Effector CD8-positive, alpha-beta T cell (primary cell): ENCODE measurements around the gene PTGDS.
"Not testable (repeated sequence)": the region's sequence is repeated elsewhere in the genome, so short reads cannot be mapped to it uniquely, and the experiment has no call there.

ENCODE experiments used
- DNase-seq: peaks from one replicate; lab custom pipeline; 2025; lab: John Stamatoyannopoulos, UW

The PTGDS gene

DNA sequence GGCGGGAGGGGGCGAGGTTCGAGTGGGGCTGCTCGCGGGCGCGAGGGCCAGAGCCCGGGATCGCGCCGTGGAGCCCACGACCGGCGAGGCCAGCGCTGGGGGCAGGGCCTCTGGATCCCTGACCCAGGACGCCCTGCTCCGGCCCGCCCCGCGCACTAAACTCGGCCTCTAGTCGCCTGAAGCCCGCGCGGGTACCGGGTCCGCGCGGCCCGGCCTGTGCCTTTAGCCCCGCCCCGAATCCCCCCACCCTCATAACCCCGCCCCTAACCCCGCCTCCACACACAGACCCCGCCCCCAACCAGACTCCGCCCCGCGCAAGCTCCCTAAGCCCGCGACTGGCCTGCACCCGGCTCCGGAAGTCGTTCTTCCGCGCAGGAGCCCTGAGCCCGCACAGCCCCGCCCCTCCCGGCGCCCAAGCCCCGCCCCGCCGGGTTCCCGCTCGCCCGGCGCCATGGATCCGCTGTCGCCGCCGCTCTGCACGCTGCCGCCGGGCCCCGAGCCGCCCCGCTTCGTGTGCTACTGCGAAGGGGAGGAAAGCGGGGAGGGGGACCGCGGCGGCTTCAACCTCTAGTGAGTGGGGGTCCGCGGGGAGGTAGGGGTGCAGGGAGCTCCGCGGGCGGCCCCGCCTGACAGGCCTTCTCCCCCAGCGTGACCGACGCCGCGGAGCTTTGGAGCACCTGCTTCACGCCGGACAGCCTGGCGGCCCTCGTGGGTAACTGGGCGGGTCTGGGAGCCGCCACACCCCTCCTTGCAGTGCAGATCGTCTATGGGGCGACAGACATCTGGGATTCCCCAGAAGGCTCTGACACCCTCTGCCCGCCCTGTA, 14.9 kb downstream of the PTGDS start, which contains the start of gene PAXX:
PAXX (plus strand) TSS at position 430 of the 826 bp plus-strand sequence; CDS start at position 452, 22 bp downstream.
- DNase-seq = peak; percentile 86

DNA sequence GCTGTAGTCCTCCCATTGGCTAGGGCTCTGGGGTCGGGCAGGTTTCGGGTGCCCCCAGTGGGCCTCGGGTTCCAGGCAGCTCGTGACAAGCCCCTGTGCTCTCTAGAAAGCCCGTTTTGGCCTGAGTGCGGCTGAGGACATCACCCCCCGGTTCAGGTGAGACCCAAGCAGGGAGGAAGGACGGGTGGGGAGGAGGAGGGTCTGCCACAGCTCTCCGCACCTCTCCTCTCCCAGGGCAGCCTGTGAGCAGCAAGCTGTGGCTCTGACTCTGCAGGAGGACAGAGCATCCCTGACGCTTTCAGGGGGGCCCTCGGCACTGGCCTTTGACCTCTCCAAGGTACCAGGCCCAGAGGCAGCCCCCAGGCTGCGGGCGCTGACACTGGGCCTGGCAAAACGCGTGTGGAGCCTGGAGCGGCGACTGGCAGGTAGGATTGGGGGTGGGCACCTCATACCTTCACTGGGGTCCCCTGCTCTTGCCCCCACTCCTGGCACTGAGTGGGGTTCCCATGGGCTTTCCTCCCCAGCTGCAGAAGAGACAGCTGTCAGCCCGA, 15.6 kb downstream of the PTGDS start:
- DNase-seq = no peak

GRCh38 chr9:136994180-136994887, 17.0 kb downstream of the PTGDS start:
- no peak for DNase-seq

- no peak for DNase-seq
Measured at GRCh38 chr9:136994888-136995230, 17.6 kb downstream of the PTGDS start.

GRCh38 chr9:136995362-136995761, 18.1 kb downstream of the PTGDS start:
- DNase-seq = no peak

- no peak for DNase-seq
Measured at GRCh38 chr9:136995772-136996311, 18.5 kb downstream of the PTGDS start.

GRCh38 chr9:136996361-136997292, 19.3 kb downstream of the PTGDS start, which contains the start of gene CLIC3:
Gene CLIC3, minus strand, starts transcription at chr9:136996568. Its CDS starts 25 bp downstream, at chr9:136996543.
- DNase-seq = peak; percentile 39

- no peak for DNase-seq
Measured at GRCh38 chr9:136997371-136997770, 20.1 kb downstream of the PTGDS start.

GRCh38 chr9:136997830-136998234, 20.5 kb downstream of the PTGDS start:
- no peak for DNase-seq

DNA sequence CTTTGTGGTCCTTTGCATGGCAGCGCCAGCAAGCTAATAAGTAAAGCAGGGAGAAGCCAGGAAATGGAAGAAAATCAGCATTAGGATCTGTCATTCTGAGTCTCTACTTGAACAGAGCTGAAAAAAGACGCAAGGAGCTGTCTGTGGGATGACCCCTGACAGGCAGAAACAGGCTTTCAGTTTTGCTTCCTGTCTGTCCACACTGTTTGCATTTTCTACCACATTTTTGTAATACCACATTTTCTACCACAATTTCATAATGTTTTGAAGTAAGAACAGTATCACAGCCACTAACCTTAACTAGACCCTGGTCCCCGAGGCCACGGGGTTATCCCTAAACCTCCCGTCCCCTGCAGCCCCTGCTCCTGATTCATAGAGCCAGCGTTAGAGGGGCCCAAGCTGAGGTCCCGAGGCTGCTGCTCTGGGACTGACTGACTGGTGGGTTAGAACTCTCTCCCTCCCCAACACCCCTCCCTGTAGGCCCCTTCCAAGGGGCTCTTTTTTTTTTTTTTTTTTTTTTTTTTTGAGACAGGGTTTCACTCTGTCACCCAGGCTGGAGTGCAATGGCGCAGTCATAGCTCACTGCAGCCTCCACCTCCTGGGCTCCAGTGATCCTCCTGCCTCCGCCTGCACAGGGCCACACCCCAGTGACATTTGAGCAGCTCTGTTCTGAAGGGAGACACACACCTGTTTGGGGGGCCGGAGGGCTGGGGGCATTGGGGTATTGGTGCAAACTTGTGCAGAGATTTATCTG, 23.1 kb downstream of the PTGDS start:
- DNase-seq = no peak

DNA sequence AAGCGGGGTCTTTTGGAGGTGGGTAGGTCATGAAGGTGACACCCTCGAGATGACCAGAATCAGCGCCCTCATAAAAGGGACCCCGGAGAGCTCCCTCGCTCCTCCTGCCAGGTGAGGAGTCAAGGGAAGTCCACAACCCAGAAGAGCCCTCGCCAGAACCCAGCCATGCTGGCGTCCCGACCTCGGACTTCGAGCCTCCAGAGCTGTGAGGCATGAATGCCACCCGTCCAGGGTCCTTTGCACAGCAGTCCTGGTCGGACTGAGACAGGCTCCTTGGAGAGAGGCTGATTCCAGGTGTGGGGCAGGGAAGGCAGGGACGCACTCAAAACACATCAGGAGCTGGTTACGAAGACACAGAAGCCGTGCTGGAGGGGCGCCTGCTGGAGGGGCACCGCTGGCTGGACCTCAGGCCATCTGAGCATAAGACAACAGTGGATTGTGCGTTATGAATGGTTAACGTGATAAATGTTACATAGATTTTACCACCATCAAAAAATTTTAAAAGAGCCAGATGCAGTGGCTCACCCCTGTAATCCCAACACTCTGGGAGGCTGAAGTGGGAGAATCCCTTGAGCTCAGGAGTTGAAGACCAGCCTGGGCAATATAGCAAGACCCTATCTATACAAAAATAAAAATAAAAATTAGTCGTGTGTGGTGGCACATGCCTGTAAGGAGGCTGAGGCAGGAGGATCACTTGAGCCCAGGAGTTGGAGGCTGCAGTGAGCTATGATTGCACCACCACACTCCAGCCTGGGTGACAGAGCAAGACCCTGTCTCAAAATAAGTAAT, 24.7 kb downstream of the PTGDS start:
- no peak for DNase-seq

DNA sequence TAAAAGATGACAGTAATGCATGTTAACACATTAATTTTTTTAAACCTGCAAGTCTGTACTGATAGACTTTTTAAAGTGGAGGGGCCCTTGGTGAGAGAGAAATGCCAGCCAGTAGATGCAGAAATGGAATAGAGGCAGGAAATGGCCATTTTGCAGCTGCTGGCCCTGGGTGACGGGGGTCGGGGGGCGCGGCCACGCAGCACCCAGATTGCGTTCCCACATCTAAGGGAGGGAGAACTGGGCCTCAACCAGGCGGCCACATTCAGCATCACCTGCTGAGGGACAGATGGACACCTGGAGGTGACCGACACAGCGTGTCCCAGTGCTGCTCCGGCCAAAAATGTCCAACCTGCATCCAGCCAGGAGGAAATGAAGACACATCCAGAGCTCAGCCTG, 25.3 kb downstream of the PTGDS start:
- DNase-seq = no peak

- not testable (repeated sequence) for DNase-seq
Measured at GRCh38 chr9:137004285-137004684, 27.0 kb downstream of the PTGDS start.

GRCh38 chr9:137006116-137007003, 29.1 kb downstream of the PTGDS start:
- no peak for DNase-seq

GRCh38 chr9:137007108-137007815, 30.0 kb downstream of the PTGDS start:
- DNase-seq = no peak

DNA sequence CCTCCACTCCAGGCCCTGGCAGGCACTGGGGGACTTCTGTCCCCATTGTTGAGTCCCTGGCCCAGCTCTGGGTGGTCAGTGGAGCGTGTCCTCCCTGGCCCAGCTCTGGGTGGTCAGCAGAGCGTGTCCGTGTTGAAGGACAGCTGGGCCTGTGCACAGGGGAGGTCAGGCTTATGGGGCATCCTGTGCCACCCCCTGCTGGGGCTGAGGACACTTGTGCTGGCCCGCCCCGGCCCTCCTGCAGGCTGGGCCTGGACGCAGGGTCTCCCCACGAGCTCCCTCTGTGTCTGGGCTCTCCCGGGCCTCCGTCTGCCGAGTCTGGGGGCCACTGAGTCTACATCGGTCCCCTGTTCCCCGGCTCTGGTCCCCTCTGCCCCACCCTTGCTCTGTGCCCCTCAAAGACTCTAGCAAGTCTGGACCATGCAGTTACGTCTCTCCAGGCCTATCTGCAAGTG, 30.5 kb downstream of the PTGDS start:
- DNase-seq = no peak

DNA sequence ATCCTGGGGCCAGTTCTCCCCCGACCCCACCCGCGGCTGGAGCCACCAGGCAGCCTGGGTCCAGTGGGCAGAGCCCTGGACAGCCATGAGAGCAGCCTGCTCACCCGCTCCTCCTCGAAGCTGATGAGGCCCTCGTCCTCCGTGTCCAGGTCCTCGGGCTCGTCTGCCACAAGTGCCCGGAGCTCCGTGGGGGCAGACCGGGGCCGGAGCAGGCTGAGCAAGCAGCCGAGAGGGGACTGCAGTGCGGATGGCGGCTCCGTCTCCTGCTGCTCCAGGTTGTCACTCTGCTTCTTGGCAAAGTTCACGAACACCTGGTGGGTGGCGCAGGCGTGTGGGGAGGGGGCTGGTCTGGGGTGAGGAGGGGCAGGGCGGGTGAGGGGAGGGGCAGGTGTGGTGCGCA, 31.0 kb downstream of the PTGDS start:
- no peak for DNase-seq

- DNase-seq = no peak
Measured at GRCh38 chr9:137009217-137009616, 31.9 kb downstream of the PTGDS start.
